Endothelial cell of umbilical vein (primary cell): ENCODE results near the gene NES. TPM values are rescaled to one million over a fixed set of nuclear protein-coding genes. Genes with fewer than 3 reads are reported as not detected.
A peak's percentile ranks its signal among the peaks of the same experiment; 100 is the strongest.

ENCODE experiments used
- BruUV-seq: library from RNA; stranded (reverse); fragments of 400-500 nt; replicated peaks from 2 replicates; lab custom pipeline; 2021; lab: Mats Ljungman, UMichigan
- CTCF ChIA-PET: fragments of 300-600, 350-600 bp; sonication (Branson Sonifier 250); formaldehyde crosslinking; loops from one replicate; lab custom pipeline; 2021; ENCODE audit warnings: antibody characterized with exemption, inconsistent platforms; lab: Charles Lee
- POLR2A ChIA-PET: fragments of 300-600, 350-600 bp; sonication (Branson Sonifier 250); formaldehyde crosslinking; loops from one replicate; lab custom pipeline; 2021; ENCODE audit warnings: antibody characterized with exemption, inconsistent platforms; lab: Charles Lee
- DNase-seq: peaks from one replicate; pipeline ENCODE4 v3.0.0-alpha.2; 2011; ENCODE audit warnings: low read depth, low spot score
- FAIRE-seq: peaks from 2 replicates; lab custom pipeline; 2011; peaks lifted over from hg19 to GRCh38; lab: Jason Lieb, UNC
- H2AFZ ChIP-seq: 2 replicates; pipeline ENCODE4 v1.6.0; 2012; ENCODE audit warnings: low read depth, low read length, control low read depth, inconsistent platforms
- H3K27ac ChIP-seq: 2 replicates; pipeline ENCODE4 v1.5.1; 2011; ENCODE audit warnings: low read depth, mild to moderate bottlenecking, control low read depth, low read length, moderate library complexity; ENCODE audit not compliant: insufficient read depth
- H3K27me3 ChIP-seq, 2 experiments: 2 replicates each; pipeline versions ENCODE4 v1.6.0 to v1.6.1; 2011; ENCODE audit warnings: low read length in 2 of 2, mixed read lengths in 1 of 2; ENCODE audit not compliant: control insufficient read depth in 2 of 2, insufficient read depth in 2 of 2
- H3K36me3 ChIP-seq, 2 experiments: 2 replicates in 1 of 2; 3 replicates in 1 of 2; pipeline ENCODE4 v1.5.1; 2011; ENCODE audit warnings: low read length in 2 of 2, mild to moderate bottlenecking in 1 of 2, moderate library complexity in 1 of 2; ENCODE audit not compliant: control insufficient read depth in 2 of 2, insufficient read depth in 2 of 2; ENCODE audit errors: extremely low read depth in 1 of 2
- H3K4me1 ChIP-seq: 3 replicates; pipeline ENCODE4 v1.5.1; 2011; ENCODE audit warnings: mild to moderate bottlenecking, low read length; ENCODE audit not compliant: control insufficient read depth, insufficient read depth; ENCODE audit errors: extremely low read depth
- H3K4me2 ChIP-seq: 2 replicates; pipeline ENCODE4 v1.6.1; 2011; ENCODE audit warnings: low read length, control low read depth, mixed read lengths; ENCODE audit not compliant: insufficient read depth
- H3K4me3 ChIP-seq, 3 experiments: fragments of 200-600 bp in 1 of 3; sonication (generic), shearing (Covaris generic) in 1 of 3; replicated peaks in 1 of 3; 2 replicates each; pipeline ENCODE4 v1.5.1; 2011 to 2016; ENCODE audit warnings: control low read depth in 3 of 3, low read length in 3 of 3, mild to moderate bottlenecking in 2 of 3, inconsistent platforms in 1 of 3, low read depth in 1 of 3, moderate library complexity in 1 of 3; ENCODE audit not compliant: insufficient read depth in 1 of 3
- H3K79me2 ChIP-seq: 2 replicates; pipeline ENCODE4 v1.6.0; 2012; ENCODE audit warnings: low read length, inconsistent platforms; ENCODE audit not compliant: control insufficient read depth, insufficient read depth
- H3K9ac ChIP-seq: replicated peaks from 2 replicates; pipeline ENCODE3; 2011; ENCODE audit warnings: low read length, control low read depth; ENCODE audit not compliant: insufficient read depth; ENCODE audit errors: extremely low read depth
- H3K9me1 ChIP-seq: replicated peaks from 3 replicates; pipeline ENCODE4 v1.6.0; 2011; ENCODE audit warnings: mild to moderate bottlenecking, low read length; ENCODE audit not compliant: control insufficient read depth, insufficient read depth; ENCODE audit errors: extremely low read depth
- H3K9me3 ChIP-seq: replicated peaks from 2 replicates; pipeline ENCODE4 v1.5.1; 2012; ENCODE audit warnings: low read length, inconsistent platforms; ENCODE audit not compliant: control insufficient read depth, insufficient read depth
- H4K20me1 ChIP-seq: replicated peaks from 2 replicates; pipeline ENCODE3; 2011; ENCODE audit warnings: mild to moderate bottlenecking, low read length; ENCODE audit not compliant: control insufficient read depth, insufficient read depth; ENCODE audit errors: extremely low read depth
- EZH2 ChIP-seq: IDR thresholded peaks from 2 replicates; pipeline ENCODE4 v1.6.1; 2012; ENCODE audit warnings: borderline replicate concordance, low read depth, mild to moderate bottlenecking, moderate library complexity, low read length, inconsistent platforms; ENCODE audit not compliant: severe bottlenecking
- FOS ChIP-seq: IDR thresholded peaks from 2 replicates; pipeline ENCODE4 v1.6.1; 2011; ENCODE audit warnings: mild to moderate bottlenecking, low read length, moderate library complexity, borderline replicate concordance; ENCODE audit not compliant: insufficient read depth
- GATA2 ChIP-seq: IDR thresholded peaks from 2 replicates; pipeline ENCODE4 v1.7.0; 2011; ENCODE audit warnings: low read depth, mild to moderate bottlenecking, moderate library complexity, mixed read lengths, low read length; ENCODE audit not compliant: insufficient read length, insufficient read depth
- JUN ChIP-seq: IDR thresholded peaks from 2 replicates; pipeline ENCODE4 v1.6.1; 2011; ENCODE audit warnings: borderline replicate concordance, low read depth; ENCODE audit not compliant: insufficient read length, insufficient read depth
- MYC ChIP-seq: IDR thresholded peaks from one replicate; pipeline ENCODE4 v1.6.1; 2011; ENCODE audit warnings: mild to moderate bottlenecking, low read depth, low read length
- POLR2A ChIP-seq: IDR thresholded peaks from 2 replicates; pipeline ENCODE4 v1.6.1; 2012; ENCODE audit warnings: low read depth, mild to moderate bottlenecking, control low read depth, low read length
- POLR2AphosphoS5 ChIP-seq: IDR thresholded peaks from 2 replicates; pipeline ENCODE4 v1.6.1; 2012; ENCODE audit warnings: low read depth, mild to moderate bottlenecking, control low read depth, low read length, moderate library complexity; ENCODE audit not compliant: insufficient read depth
- dilution Hi-C: fragments of 300-500 bp; cut with MboI; formaldehyde crosslinking; loops from one replicate; pipeline ENCODE4 v1.15.0; 2019; ENCODE audit warnings: low sequenced_read_pairs; ENCODE audit not compliant: extremely low pct_ligation_motif_present
- intact Hi-C: fragments of 100-400 bp; cut with micrococcal nuclease; formaldehyde crosslinking; loops from one replicate; pipeline ENCODE4 v1.10.0; 2022
- polyA plus RNA-seq, 4 experiments: library from polyadenylated mRNA; depleted of rRNA in 3 of 4; stranded (reverse) in 3 of 4; unstranded in 1 of 4; fragments of >200 nt; gene quantifications; 2 replicates each; pipeline versions ENCODE4 v1.2.1 to v1.2.3, GENCODE V29; 2011 to 2012; ENCODE audit warnings: missing spikeins in 1 of 4
- total RNA-seq: library from RNA; stranded (reverse); gene quantifications from 2 replicates; pipeline ENCODE4 v1.2.3, GENCODE V29; 2021
- TF ChIP-seq, protein P1 (sequence below), 2 donors: IDR thresholded peaks; 1 replicate in 1 of 2; 2 replicates in 1 of 2; pipeline ENCODE4 v1.5.1; 2011; ENCODE audit warnings: low read length in 2 of 2, mild to moderate bottlenecking in 2 of 2, moderate library complexity in 2 of 2, control low read depth in 1 of 2, inconsistent platforms in 1 of 2, low read depth in 1 of 2; ENCODE audit not compliant: insufficient read depth in 1 of 2; ENCODE audit errors: extremely low read depth in 1 of 2
- TF ChIP-seq, protein P2 (sequence below): IDR thresholded peaks from 2 replicates; pipeline ENCODE4 v1.6.1; 2011; ENCODE audit not compliant: insufficient read depth, insufficient read length

Gene NES
- total and polyA plus RNA-seq, 2 donors (not counting 3 experiments of a cell fraction or from before 2014, with no cell fraction given), result 19.4 to 274 TPM

DNA sequence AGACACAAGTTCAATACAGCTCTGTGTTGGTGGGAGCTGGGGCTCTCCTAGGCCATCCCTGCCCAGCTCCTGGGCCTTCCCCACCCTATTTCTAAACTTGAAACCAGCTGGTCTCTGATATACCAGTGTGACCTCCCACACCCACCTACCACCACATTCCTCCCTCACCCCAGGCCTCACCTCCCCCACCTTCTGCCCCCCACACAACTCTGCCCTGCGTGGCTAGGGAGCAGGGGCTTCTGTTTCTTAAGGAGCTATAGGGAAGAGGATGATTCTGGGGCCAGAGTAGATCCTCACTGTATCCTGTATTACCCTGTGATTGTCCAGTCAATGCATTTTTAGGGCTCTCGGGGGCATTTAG lies 16.5 kb downstream of the NES start:
- DNase-seq, result peak; percentile 44
- Histone ChIP-seq H3K27ac (peak overlapping the region; percentile 85), H3K4me2 (peak overlapping the region; percentile 72), H3K9ac (peak overlapping the region; percentile 76), H3K9me3 (no peaks in the 10 kb centered on the region), H3K36me3 (no peaks in the 10 kb centered on the region), H3K4me3 (peak overlapping the region; percentile 15 to 59 (median 17)), H4K20me1 (no peaks in the 10 kb centered on the region), H3K27me3 (peaks cover 3 to 9% of the 10 kb centered on the region in 2 experiments), H3K9me1 (no peaks in the 10 kb centered on the region), H2AFZ (no peak overlapping the region), H3K4me1 (peaks cover 70% of the 10 kb centered on the region), H3K79me2 (no peaks in the 10 kb centered on the region)
- intact Hi-C loops (loop anchor here (1.0 to 2.0 kb wide), 5 partner anchors 18 to 236 kb away; no protein-coding TSS in a partner anchor), dilution Hi-C loops (no loop called here)
- TF ChIP-seq POLR2A (no peak), MYC (no peak), FOS (no peak), POLR2AphosphoS5 (no peak), GATA2 (no peak), JUN (no peak), EZH2 (no peak)
- TF ChIP-seq, protein P1, sequence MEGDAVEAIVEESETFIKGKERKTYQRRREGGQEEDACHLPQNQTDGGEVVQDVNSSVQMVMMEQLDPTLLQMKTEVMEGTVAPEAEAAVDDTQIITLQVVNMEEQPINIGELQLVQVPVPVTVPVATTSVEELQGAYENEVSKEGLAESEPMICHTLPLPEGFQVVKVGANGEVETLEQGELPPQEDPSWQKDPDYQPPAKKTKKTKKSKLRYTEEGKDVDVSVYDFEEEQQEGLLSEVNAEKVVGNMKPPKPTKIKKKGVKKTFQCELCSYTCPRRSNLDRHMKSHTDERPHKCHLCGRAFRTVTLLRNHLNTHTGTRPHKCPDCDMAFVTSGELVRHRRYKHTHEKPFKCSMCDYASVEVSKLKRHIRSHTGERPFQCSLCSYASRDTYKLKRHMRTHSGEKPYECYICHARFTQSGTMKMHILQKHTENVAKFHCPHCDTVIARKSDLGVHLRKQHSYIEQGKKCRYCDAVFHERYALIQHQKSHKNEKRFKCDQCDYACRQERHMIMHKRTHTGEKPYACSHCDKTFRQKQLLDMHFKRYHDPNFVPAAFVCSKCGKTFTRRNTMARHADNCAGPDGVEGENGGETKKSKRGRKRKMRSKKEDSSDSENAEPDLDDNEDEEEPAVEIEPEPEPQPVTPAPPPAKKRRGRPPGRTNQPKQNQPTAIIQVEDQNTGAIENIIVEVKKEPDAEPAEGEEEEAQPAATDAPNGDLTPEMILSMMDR (IDR thresholded peaks at IDR 0.05; ENCODE audit: extremely low read depth in 1 of 2, insufficient read depth in 1 of 2, low read depth in 1 of 2, low read length in 2 of 2), result no peak
- TF ChIP-seq, protein P2, sequence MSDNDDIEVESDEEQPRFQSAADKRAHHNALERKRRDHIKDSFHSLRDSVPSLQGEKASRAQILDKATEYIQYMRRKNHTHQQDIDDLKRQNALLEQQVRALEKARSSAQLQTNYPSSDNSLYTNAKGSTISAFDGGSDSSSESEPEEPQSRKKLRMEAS, result no peak
- BruUV-seq, result no TSS peak
- ChIA-PET CTCF (interaction anchor here (1.0 to 8.7 kb wide), 9 partner anchors 13 to 267 kb away, joined by 3 to 237 read pairs (median 7); partner anchors contain the start of genes HAPLN2, ISG20L2, METTL25B and NES), POLR2A (interaction anchor here (0.6 to 4.5 kb wide), 2 partner anchors 16 to 190 kb away, joined by 3 to 32 read pairs; partner anchors contain the start of gene NES)
- no peak for FAIRE-seq
